PC-3 (cell line): Measurements from ENCODE around the gene PITPNM3.

Source experiments
- EZH2 ChIP-seq: fragments of 300-600 bp; sonication (generic); IDR thresholded peaks from one replicate; pipeline ENCODE4 v1.6.1; 2017; ENCODE audit warnings: antibody characterized with exemption, mild to moderate bottlenecking, low read length; ENCODE audit not compliant: unreplicated experiment
- TF ChIP-seq, protein P1 (sequence below): fragments of 300-600 bp; sonication (generic); conservative IDR thresholded peaks from 2 replicates; pipeline ENCODE4 v1.5.1; 2017; ENCODE audit warnings: antibody characterized with exemption, low read depth, mild to moderate bottlenecking, low read length

DNA sequence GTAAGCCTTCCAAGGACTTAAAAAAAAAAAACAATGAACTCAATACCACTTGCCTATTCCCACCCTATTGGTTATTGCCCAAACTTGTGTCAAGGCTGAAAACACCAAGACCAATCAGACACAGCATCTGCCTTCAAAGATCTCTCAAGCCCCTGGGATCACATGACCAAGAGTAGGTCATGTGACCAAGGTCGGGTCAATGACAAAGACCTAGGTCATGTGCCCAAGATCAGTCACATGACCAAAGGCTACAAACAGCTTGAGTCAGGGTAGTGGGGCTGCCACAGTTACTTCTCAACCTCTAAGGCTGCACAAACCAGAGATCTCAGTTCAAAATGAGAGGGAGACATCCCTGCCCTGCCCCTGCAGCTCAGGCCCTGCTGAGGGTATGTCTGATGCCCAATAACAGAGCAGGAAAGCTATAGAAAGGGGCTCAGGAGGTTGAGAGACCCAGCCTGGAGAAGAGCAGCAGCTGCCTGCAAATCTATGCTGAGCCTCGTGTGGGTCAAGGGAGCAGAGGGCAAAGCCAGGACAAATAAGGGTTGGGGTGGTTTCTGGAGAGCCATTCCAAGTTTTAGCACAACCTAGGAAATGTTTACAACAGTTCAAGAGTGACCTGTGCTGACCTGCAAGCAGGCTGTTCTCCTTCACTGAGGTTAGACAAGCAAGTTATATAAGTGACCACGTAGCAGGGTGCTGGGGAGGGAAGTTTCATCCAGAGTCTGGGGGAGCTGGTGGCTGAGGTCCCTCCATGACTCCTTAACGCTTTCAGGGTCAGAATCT is 63.3 kb downstream of the PITPNM3 start:
- TF ChIP-seq, protein P1, sequence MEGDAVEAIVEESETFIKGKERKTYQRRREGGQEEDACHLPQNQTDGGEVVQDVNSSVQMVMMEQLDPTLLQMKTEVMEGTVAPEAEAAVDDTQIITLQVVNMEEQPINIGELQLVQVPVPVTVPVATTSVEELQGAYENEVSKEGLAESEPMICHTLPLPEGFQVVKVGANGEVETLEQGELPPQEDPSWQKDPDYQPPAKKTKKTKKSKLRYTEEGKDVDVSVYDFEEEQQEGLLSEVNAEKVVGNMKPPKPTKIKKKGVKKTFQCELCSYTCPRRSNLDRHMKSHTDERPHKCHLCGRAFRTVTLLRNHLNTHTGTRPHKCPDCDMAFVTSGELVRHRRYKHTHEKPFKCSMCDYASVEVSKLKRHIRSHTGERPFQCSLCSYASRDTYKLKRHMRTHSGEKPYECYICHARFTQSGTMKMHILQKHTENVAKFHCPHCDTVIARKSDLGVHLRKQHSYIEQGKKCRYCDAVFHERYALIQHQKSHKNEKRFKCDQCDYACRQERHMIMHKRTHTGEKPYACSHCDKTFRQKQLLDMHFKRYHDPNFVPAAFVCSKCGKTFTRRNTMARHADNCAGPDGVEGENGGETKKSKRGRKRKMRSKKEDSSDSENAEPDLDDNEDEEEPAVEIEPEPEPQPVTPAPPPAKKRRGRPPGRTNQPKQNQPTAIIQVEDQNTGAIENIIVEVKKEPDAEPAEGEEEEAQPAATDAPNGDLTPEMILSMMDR = no peak
- TF ChIP-seq EZH2 = no peak
